B cell (primary cell): ENCODE data around the gene OR2AG1. TPM values are rescaled to one million over a fixed set of nuclear protein-coding genes. Genes with fewer than 3 reads are reported as not detected.

ENCODE experiments used
- ATAC-seq: fragments of 200-7000 bp; cut with Tn5 transposase; one replicate; pipeline ENCODE4 v1.10.0; 2021; ENCODE audit warnings: low read depth, mild to moderate bottlenecking, moderate number of reproducible peaks, moderate library complexity
- CTCF ChIA-PET: fragments of 350-600 bp; sonication (Branson Sonifier 250); formaldehyde crosslinking; loops from one replicate; lab custom pipeline; 2021; ENCODE audit warnings: antibody characterized with exemption, inconsistent platforms; lab: Charles Lee
- POLR2A ChIA-PET: fragments of 350-600 bp; sonication (Branson Sonifier 250); formaldehyde crosslinking; loops from one replicate; lab custom pipeline; 2021; ENCODE audit warnings: antibody characterized with exemption; lab: Charles Lee
- DNase-seq: peaks from one replicate; pipeline ENCODE4 v3.0.0; 2013
- H2AFZ ChIP-seq: 2 replicates; pipeline ENCODE4 v1.6.1; 2012; ENCODE audit warnings: mild to moderate bottlenecking, low read depth, low read length; ENCODE audit not compliant: insufficient read depth, poor library complexity, severe bottlenecking
- H3K27ac ChIP-seq, 2 donors: 1 replicate in 1 of 2; 2 replicates in 1 of 2; pipeline ENCODE4 v1.5.1; 2012 to 2013; ENCODE audit warnings: low read length in 2 of 2, mild to moderate bottlenecking in 2 of 2, moderate library complexity in 1 of 2
- H3K27me3 ChIP-seq, 4 experiments: fragments of 200-600 bp in 1 of 4; sonication (generic) in 1 of 4; replicated peaks in 1 of 4; 1 replicate in 2 of 4; 2 replicates in 2 of 4; pipeline versions ENCODE4 v1.6.1 to v1.7.0; 2013 to 2016; ENCODE audit warnings: low read length in 3 of 4, mild to moderate bottlenecking in 2 of 4, mixed read lengths in 1 of 4, moderate library complexity in 1 of 4; ENCODE audit not compliant: insufficient read depth in 4 of 4, control insufficient read depth in 3 of 4; ENCODE audit errors: control extremely low read depth in 1 of 4
- H3K36me3 ChIP-seq, 2 experiments: replicated peaks in 1 of 2; 1 replicate in 1 of 2; 2 replicates in 1 of 2; pipeline versions ENCODE4 v1.6.1 to v1.7.1; 2013; ENCODE audit warnings: low read length in 1 of 2; ENCODE audit not compliant: insufficient read depth in 2 of 2, control insufficient read depth in 1 of 2; ENCODE audit errors: control extremely low read depth in 1 of 2, extremely low read depth in 1 of 2
- H3K4me1 ChIP-seq, 2 donors: fragments of 200-600 bp in 1 of 2; sonication (generic) in 1 of 2; 1 replicate in 1 of 2; 2 replicates in 1 of 2; pipeline versions ENCODE4 v1.5.1 to v1.6.1; 2013 to 2017; ENCODE audit warnings: low read length in 2 of 2; ENCODE audit not compliant: control insufficient read depth in 2 of 2, insufficient read depth in 2 of 2
- H3K4me2 ChIP-seq: replicated peaks from 2 replicates; pipeline ENCODE3; 2012; ENCODE audit warnings: mild to moderate bottlenecking, low read depth, low read length; ENCODE audit not compliant: poor library complexity, severe bottlenecking
- H3K4me3 ChIP-seq, 5 experiments: fragments of 200-600 bp in 1 of 5; sonication (generic) in 1 of 5; 1 replicate in 3 of 5; 2 replicates in 2 of 5; pipeline versions ENCODE4 v1.5.1 to v1.7.0; 2011 to 2016; ENCODE audit warnings: low read length in 4 of 5, mild to moderate bottlenecking in 4 of 5, low read depth in 2 of 5, control low read depth in 1 of 5, moderate library complexity in 1 of 5; ENCODE audit not compliant: insufficient read depth in 1 of 5; ENCODE audit errors: control extremely low read depth in 1 of 5, extremely low read depth in 1 of 5
- H3K79me2 ChIP-seq: fragments of 200-600 bp; sonication (generic); one replicate; pipeline ENCODE4 v1.6.0; 2016; ENCODE audit warnings: low read length; ENCODE audit not compliant: control insufficient read depth, insufficient read depth
- H3K9ac ChIP-seq: fragments of 200-600 bp; sonication (generic); 2 replicates; pipeline ENCODE4 v1.6.1; 2017; ENCODE audit warnings: mild to moderate bottlenecking, low read length, moderate library complexity
- H3K9me3 ChIP-seq, 3 donors: one replicate each; pipeline versions ENCODE4 v1.6.1 to v1.7.1; 2013; ENCODE audit warnings: low read length in 2 of 3; ENCODE audit not compliant: control insufficient read depth in 2 of 3, insufficient read depth in 1 of 3; ENCODE audit errors: control extremely low read depth in 1 of 3
- H4K20me1 ChIP-seq: 2 replicates; pipeline ENCODE4 v1.6.0; 2012; ENCODE audit warnings: mild to moderate bottlenecking, low read length; ENCODE audit not compliant: insufficient read depth, control insufficient read depth, poor library complexity, severe bottlenecking
- H3K27ac Mint-ChIP-seq: one replicate; pipeline ENCODE4 v1.8.0; 2021; ENCODE audit warnings: mixed read lengths
- H3K27me3 Mint-ChIP-seq: one replicate; pipeline ENCODE4 v1.8.0; 2021; ENCODE audit warnings: mixed read lengths
- H3K4me1 Mint-ChIP-seq: one replicate; pipeline ENCODE4 v1.8.0; 2021; ENCODE audit warnings: mixed read lengths
- H3K4me3 Mint-ChIP-seq: one replicate; pipeline ENCODE4 v1.8.0; 2021; ENCODE audit warnings: mixed read lengths
- H3K9me3 Mint-ChIP-seq: one replicate; pipeline ENCODE4 v1.8.0; 2022; ENCODE audit warnings: mixed read lengths; ENCODE audit not compliant: insufficient read depth
- EZH2 ChIP-seq: IDR thresholded peaks from 2 replicates; pipeline ENCODE4 v1.6.1; 2012; ENCODE audit warnings: borderline replicate concordance, low read depth, mild to moderate bottlenecking, moderate library complexity, low read length; ENCODE audit not compliant: insufficient read depth, poor library complexity, severe bottlenecking
- WGBS: methylation state at CpG from one replicate; pipeline ENCODE4 v1.1.5; 2013; ENCODE audit warnings: missing lambda C conversion rate; ENCODE audit not compliant: insufficient coverage; 5-methylcytosine and 5-hydroxymethylcytosine counted together
- intact Hi-C: fragments of 100-400 bp; cut with micrococcal nuclease; formaldehyde crosslinking; loops from one replicate; pipeline ENCODE4 v1.10.0; 2022
- polyA plus RNA-seq: library from polyadenylated mRNA; depleted of rRNA; stranded (reverse); fragments of >200 nt; gene quantifications from 2 replicates; pipeline ENCODE4 v1.2.3, GENCODE V29; 2012
- total RNA-seq, 2 donors: library from RNA; stranded (reverse); fragments of 120-200 nt in 1 of 2; gene quantifications; 1 replicate in 1 of 2; 2 replicates in 1 of 2; pipeline versions ENCODE4 v1.2.3 to v1.2.4, GENCODE V29; 2013 to 2022
- TF ChIP-seq, protein P1 (sequence below): fragments of 200-600 bp; IDR thresholded peaks from one replicate; pipeline ENCODE4 v1.8.0; 2022; ENCODE audit warnings: antibody characterized with exemption, mild to moderate bottlenecking

OR2AG1 gene
- total and polyA plus RNA-seq, 2 donors (not counting 1 experiment from before 2014, with no cell fraction given) = not detected

GRCh38 chr11:6737872-6738466, 44.9 kb upstream of the OR2AG1 start:
- intact Hi-C loops = loop anchor here (1.0 kb wide), 1 partner anchor 19 kb away; no protein-coding TSS in a partner anchor
- ATAC-seq = peak; percentile 86
- Histone ChIP-seq H3K79me2 (peaks cover 93% of the 10 kb centered on the region), H4K20me1 (peaks cover 66% of the 10 kb centered on the region), H3K27ac (peak overlapping the region in 1 of 2 donors; percentile 68), H3K4me1 (peaks cover 49 to 60% of the 10 kb centered on the region in 2 donors), H3K4me2 (no peak overlapping the region), H3K9ac (no peak overlapping the region), H3K4me3 (no peak overlapping the region), H3K27me3 (no peaks in the 10 kb centered on the region), H3K9me3 (no peaks in the 10 kb centered on the region), H2AFZ (no peak overlapping the region), H3K36me3 (peaks cover 0 to 44% of the 10 kb centered on the region in 2 experiments)
- ChIA-PET CTCF (interaction anchor here (0.5 to 18.2 kb wide), 28 partner anchors 10 to 957 kb away, joined by 3 to 760 read pairs (median 5); partner anchors contain the start of genes ILK, OR2AG2 and RRP8), POLR2A (interaction anchor here (0.6 to 1.5 kb wide), 3 partner anchors 18 to 938 kb away, joined by 3 to 5 read pairs (median 3); no protein-coding TSS in a partner anchor)
- H3K27ac Mint-ChIP-seq = peak overlapping the region; percentile 39
- peaks cover 77% of the 10 kb centered on the region for H3K4me1 Mint-ChIP-seq
- no CpG with 5 or more reads among the region's 2 CpGs for whole genome bisulfite sequencing
- TF ChIP-seq, protein P1, sequence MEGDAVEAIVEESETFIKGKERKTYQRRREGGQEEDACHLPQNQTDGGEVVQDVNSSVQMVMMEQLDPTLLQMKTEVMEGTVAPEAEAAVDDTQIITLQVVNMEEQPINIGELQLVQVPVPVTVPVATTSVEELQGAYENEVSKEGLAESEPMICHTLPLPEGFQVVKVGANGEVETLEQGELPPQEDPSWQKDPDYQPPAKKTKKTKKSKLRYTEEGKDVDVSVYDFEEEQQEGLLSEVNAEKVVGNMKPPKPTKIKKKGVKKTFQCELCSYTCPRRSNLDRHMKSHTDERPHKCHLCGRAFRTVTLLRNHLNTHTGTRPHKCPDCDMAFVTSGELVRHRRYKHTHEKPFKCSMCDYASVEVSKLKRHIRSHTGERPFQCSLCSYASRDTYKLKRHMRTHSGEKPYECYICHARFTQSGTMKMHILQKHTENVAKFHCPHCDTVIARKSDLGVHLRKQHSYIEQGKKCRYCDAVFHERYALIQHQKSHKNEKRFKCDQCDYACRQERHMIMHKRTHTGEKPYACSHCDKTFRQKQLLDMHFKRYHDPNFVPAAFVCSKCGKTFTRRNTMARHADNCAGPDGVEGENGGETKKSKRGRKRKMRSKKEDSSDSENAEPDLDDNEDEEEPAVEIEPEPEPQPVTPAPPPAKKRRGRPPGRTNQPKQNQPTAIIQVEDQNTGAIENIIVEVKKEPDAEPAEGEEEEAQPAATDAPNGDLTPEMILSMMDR = peak; percentile 79
- TF ChIP-seq EZH2 = no peak
- H3K27me3 Mint-ChIP-seq = no peaks in the 10 kb centered on the region
- H3K4me3 Mint-ChIP-seq = no peak overlapping the region
- no peaks in the 10 kb centered on the region for H3K9me3 Mint-ChIP-seq
- DNase-seq = peak; percentile 82

DNA sequence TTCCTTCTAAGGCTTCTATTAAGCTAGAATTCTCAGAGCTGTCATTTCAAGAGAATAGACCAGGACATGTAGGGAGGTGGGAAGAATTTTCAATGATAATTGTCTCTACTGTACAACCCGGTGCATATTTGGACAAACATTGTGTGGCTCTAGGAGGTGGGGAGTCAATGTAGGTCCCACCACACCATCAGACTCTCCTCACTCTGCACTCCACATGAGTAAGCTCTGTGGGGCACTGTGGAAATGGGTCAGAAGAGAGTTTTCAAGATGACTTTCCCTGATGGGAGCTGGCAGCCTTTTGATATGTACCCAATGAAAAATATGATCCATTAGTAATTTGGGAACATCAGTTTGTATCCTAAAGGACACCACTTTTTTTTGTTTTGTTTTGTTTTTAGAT, 44.2 kb upstream of the OR2AG1 start:
- Histone ChIP-seq H2AFZ (no peak overlapping the region), H3K27ac (peak overlapping the region in 1 of 2 donors; percentile 68), H3K4me3 (no peak overlapping the region), H3K79me2 (peaks cover 94% of the 10 kb centered on the region), H3K4me2 (no peak overlapping the region), H3K4me1 (peaks cover 54 to 63% of the 10 kb centered on the region in 2 donors), H3K9ac (no peak overlapping the region), H4K20me1 (peaks cover 66% of the 10 kb centered on the region), H3K9me3 (no peaks in the 10 kb centered on the region), H3K27me3 (no peaks in the 10 kb centered on the region), H3K36me3 (peaks cover 0 to 42% of the 10 kb centered on the region in 2 experiments)
- WGBS = no CpG with 5 or more reads among the region's 1 CpG
- Mint-ChIP-seq H3K4me1 (peaks cover 81% of the 10 kb centered on the region), H3K9me3 (no peaks in the 10 kb centered on the region), H3K27me3 (no peaks in the 10 kb centered on the region), H3K27ac (peak overlapping the region; percentile 39), H3K4me3 (no peak overlapping the region)
- ATAC-seq = no peak
- TF ChIP-seq EZH2 = no peak
- ChIA-PET CTCF (interaction anchor here (0.5 to 18.2 kb wide), 19 partner anchors 11 to 957 kb away, joined by 3 to 760 read pairs (median 5); partner anchors contain the start of genes ILK and RRP8), POLR2A (interaction anchor here (1.4 kb wide), 1 partner anchor 17 kb away, joined by 3 read pairs; no protein-coding TSS in a partner anchor)
- intact Hi-C loops = loop anchor here (1.0 kb wide), 1 partner anchor 19 kb away; no protein-coding TSS in a partner anchor
- DNase-seq = no peak
